GM10266 (cell line): Measurements from ENCODE around the gene NCK2.

Source experiments
- DNase-seq: peaks from one replicate; pipeline ENCODE4 v3.0.0; 2012; ENCODE audit errors: extremely low spot score
- CTCF ChIP-seq: IDR thresholded peaks from 2 replicates; pipeline ENCODE4 v1.5.1; 2012; ENCODE audit warnings: mild to moderate bottlenecking, low read depth; ENCODE audit not compliant: control insufficient read depth, insufficient read depth; ENCODE audit errors: missing control alignments

NCK2 gene

GRCh38 chr2:105744909-105745853 lies at the start of gene NCK2:
NCK2 (plus strand) TSS chr2:105744912; CDS start chr2:105855064, 110,152 bp downstream.
- DNase-seq, result peak; percentile 50
- no peak for TF ChIP-seq CTCF

GRCh38 chr2:105697781-105698449 lies 46.8 kb upstream of the NCK2 start:
- DNase-seq, result no peak
- TF ChIP-seq CTCF, result no peak

- no peak for DNase-seq
- no peak for TF ChIP-seq CTCF
Observed at GRCh38 chr2:105698820-105699219, 45.9 kb upstream of the NCK2 start.

- TF ChIP-seq CTCF, result no peak
- no peak for DNase-seq
Observed at GRCh38 chr2:105701042-105701441, 43.7 kb upstream of the NCK2 start.

GRCh38 chr2:105708697-105709096 lies 36.0 kb upstream of the NCK2 start:
- DNase-seq, result no peak
- no peak for TF ChIP-seq CTCF

GRCh38 chr2:105711394-105711793 lies 33.3 kb upstream of the NCK2 start:
- TF ChIP-seq CTCF, result no peak
- DNase-seq, result no peak
